HepG2 (cell line): ENCODE data around the gene MAP3K3. TPM values are rescaled to one million over a fixed set of nuclear protein-coding genes. Genes with fewer than 3 reads are reported as not detected.

Experiments used
- ATAC-seq: fragments of 200-7000 bp; cut with Tn5 transposase; 3 replicates; pipeline ENCODE4 v1.9.1; 2020; ENCODE audit warnings: mild to moderate bottlenecking, moderate library complexity
- BruUV-seq: library from RNA; stranded (reverse); fragments of 400-500 nt; replicated peaks from 2 replicates; lab custom pipeline; 2021; lab: Mats Ljungman, UMichigan
- CTCF ChIA-PET: fragments of 300-600 bp; formaldehyde crosslinking; extraction: SDS; loops from one replicate; lab custom pipeline; 2021; ENCODE audit warnings: low total read pairs, inconsistent platforms, low intra/inter-chr PET ratio; lab: Yijun Ruan, JAX
- POLR2A ChIA-PET: fragments of 350-600 bp; sonication (Branson Sonifier 250); formaldehyde crosslinking; loops from one replicate; lab custom pipeline; 2020; ENCODE audit warnings: antibody characterized with exemption, inconsistent platforms; lab: Yijun Ruan, JAX
- DNase-seq: peaks from one replicate; pipeline ENCODE4 v3.0.0-alpha.2; 2015; ENCODE audit warnings: low spot score
- FAIRE-seq: peaks from 3 replicates; lab custom pipeline; 2011; peaks lifted over from hg19 to GRCh38; lab: Jason Lieb, UNC
- H2AFZ ChIP-seq: one replicate; pipeline ENCODE4 v1.6.1; 2011; ENCODE audit warnings: low read length, inconsistent platforms
- H3K27ac ChIP-seq: fragments of 300-600 bp; 3 replicates; pipeline ENCODE4 v1.8.0; 2011; ENCODE audit warnings: mixed run types, mild to moderate bottlenecking, mixed read lengths, low read length, inconsistent platforms; ENCODE audit not compliant: insufficient read depth; ENCODE audit errors: extremely low read length
- H3K27me3 ChIP-seq, 2 experiments: fragments of 200-600 bp in 1 of 2; 2 replicates in 1 of 2; 3 replicates in 1 of 2; pipeline versions ENCODE4 v1.6.0 to v1.8.0; 2011; ENCODE audit warnings: low read length in 2 of 2, mild to moderate bottlenecking in 2 of 2, moderate library complexity in 2 of 2, inconsistent platforms in 1 of 2; ENCODE audit not compliant: insufficient read depth in 2 of 2, control insufficient read depth in 1 of 2
- H3K36me3 ChIP-seq, 2 experiments: fragments of 200-600 bp in 1 of 2; replicated peaks in 1 of 2; 2 replicates in 1 of 2; 3 replicates in 1 of 2; pipeline versions ENCODE4 v1.5.1 to v1.8.0; 2011; ENCODE audit warnings: low read length in 2 of 2, inconsistent platforms in 1 of 2; ENCODE audit not compliant: insufficient read depth in 2 of 2, control insufficient read depth in 1 of 2
- H3K4me1 ChIP-seq: 2 replicates; pipeline ENCODE4 v1.5.1; 2012; ENCODE audit warnings: low read length, inconsistent platforms; ENCODE audit not compliant: insufficient read depth
- H3K4me2 ChIP-seq: 2 replicates; pipeline ENCODE4 v1.6.0; 2011; ENCODE audit warnings: low read depth, low read length, inconsistent platforms
- H3K4me3 ChIP-seq, 3 experiments: fragments of 200-600 bp in 1 of 3; sonication (generic), shearing (Covaris generic) in 1 of 3; replicated peaks in 1 of 3; 2 replicates each; pipeline ENCODE4 v1.5.1; 2011 to 2016; ENCODE audit warnings: low read length in 3 of 3, inconsistent platforms in 2 of 3, low read depth in 2 of 3, mild to moderate bottlenecking in 2 of 3, control low read depth in 1 of 3, mixed read lengths in 1 of 3; ENCODE audit not compliant: insufficient read depth in 1 of 3
- H3K79me2 ChIP-seq: one replicate; pipeline ENCODE4 v1.6.1; 2011; ENCODE audit warnings: low read length, inconsistent platforms; ENCODE audit not compliant: insufficient read depth
- H3K9ac ChIP-seq: 2 replicates; pipeline ENCODE4 v1.6.0; 2011; ENCODE audit warnings: mild to moderate bottlenecking, low read depth, low read length, inconsistent platforms; ENCODE audit not compliant: insufficient read depth
- H3K9me3 ChIP-seq: 2 replicates; pipeline ENCODE4 v1.5.1; 2012; ENCODE audit warnings: mild to moderate bottlenecking, low read length
- H4K20me1 ChIP-seq: 2 replicates; pipeline ENCODE4 v1.6.0; 2011; ENCODE audit warnings: inconsistent platforms, mild to moderate bottlenecking, low read length, moderate library complexity; ENCODE audit not compliant: insufficient read depth
- ARHGAP35 ChIP-seq: sonication (generic); formaldehyde crosslinking; IDR thresholded peaks from 2 replicates; pipeline ENCODE4 v1.9.0; 2022; ENCODE audit warnings: mild to moderate bottlenecking, inconsistent platforms, moderate library complexity, missing genetic modification reagents, borderline replicate concordance
- CREBL2 ChIP-seq: sonication (generic); formaldehyde crosslinking; IDR thresholded peaks from 2 replicates; pipeline ENCODE4 v1.8.1; 2023; ENCODE audit warnings: missing genetic modification reagents, mild to moderate bottlenecking, borderline replicate concordance
- CSRNP1 ChIP-seq: sonication (generic); formaldehyde crosslinking; IDR thresholded peaks from 2 replicates; pipeline ENCODE4 v1.8.1; 2023; ENCODE audit warnings: mild to moderate bottlenecking, missing genetic modification reagents
- IRF1 ChIP-seq: sonication (generic); formaldehyde crosslinking; IDR thresholded peaks from 2 replicates; pipeline ENCODE4 v1.4.0; 2020; ENCODE audit warnings: low read depth, mild to moderate bottlenecking, missing genetic modification reagents
- IRX3 ChIP-seq: sonication (generic); formaldehyde crosslinking; IDR thresholded peaks from 2 replicates; pipeline ENCODE4 v1.8.1; 2023; ENCODE audit warnings: mild to moderate bottlenecking, low read depth, missing genetic modification reagents, borderline replicate concordance
- MEIS1 ChIP-seq: sonication (generic); formaldehyde crosslinking; IDR thresholded peaks from 2 replicates; pipeline ENCODE4 v1.9.0; 2021; ENCODE audit warnings: mild to moderate bottlenecking, missing genetic modification reagents, moderate library complexity, borderline replicate concordance
- NFKB2 ChIP-seq: sonication (generic); formaldehyde crosslinking; IDR thresholded peaks from 2 replicates; pipeline ENCODE4 v1.4.0; 2020; ENCODE audit warnings: missing genetic modification reagents, borderline replicate concordance
- RBFOX2 ChIP-seq: fragments of 200-400 bp; formaldehyde crosslinking; IDR thresholded peaks from 2 replicates; pipeline ENCODE4 v1.6.1; 2017; ENCODE audit warnings: low read depth, mild to moderate bottlenecking, low read length
- TBX2 ChIP-seq: sonication (generic); formaldehyde crosslinking; IDR thresholded peaks from 2 replicates; pipeline ENCODE4 v1.5.0; 2020; ENCODE audit warnings: missing genetic modification reagents, mild to moderate bottlenecking, borderline replicate concordance
- ZIK1 ChIP-seq: sonication (generic); formaldehyde crosslinking; IDR thresholded peaks from 2 replicates; pipeline ENCODE4 v1.5.0; 2020; ENCODE audit warnings: mild to moderate bottlenecking, low read depth, missing genetic modification reagents, borderline replicate concordance
- ZNF207 ChIP-seq: fragments of 450-650 bp; IDR thresholded peaks from 2 replicates; pipeline ENCODE4 v1.6.1; 2016; ENCODE audit warnings: antibody characterized with exemption, borderline replicate concordance
- ZNF251 ChIP-seq: sonication (generic); formaldehyde crosslinking; IDR thresholded peaks from 2 replicates; pipeline ENCODE4 v1.9.0; 2021; ENCODE audit warnings: mild to moderate bottlenecking, missing genetic modification reagents
- ZNF275 ChIP-seq: sonication (generic); formaldehyde crosslinking; IDR thresholded peaks from 2 replicates; pipeline ENCODE4 v1.8.0; 2022; ENCODE audit warnings: missing genetic modification reagents, mild to moderate bottlenecking, inconsistent platforms, borderline replicate concordance
- ZNF549 ChIP-seq: sonication (generic); formaldehyde crosslinking; IDR thresholded peaks from 2 replicates; pipeline ENCODE4 v1.5.0; 2020; ENCODE audit warnings: missing genetic modification reagents
- whole genome bisulfite sequencing: methylation state at CpG from one replicate; pipeline ENCODE4 v1.1.6; 2017; ENCODE audit warnings: low lambda C conversion rate; 5-methylcytosine and 5-hydroxymethylcytosine counted together
- in situ Hi-C: cut with HindIII; loops from 2 replicates; pipeline ENCODE4 v1.10.0; 2017; ENCODE audit warnings: low pct_unique_long_range_greater_than_20kb; ENCODE audit not compliant: extremely low pct_ligation_motif_present
- intact Hi-C: fragments of 100-400 bp; cut with micrococcal nuclease; formaldehyde crosslinking; loops from one replicate; pipeline ENCODE4 v1.10.0; 2022; ENCODE audit not compliant: unreplicated experiment
- polyA plus RNA-seq, 8 experiments: library from polyadenylated mRNA; depleted of rRNA in 3 of 8; stranded (reverse) in 7 of 8; unstranded in 1 of 8; fragments of >200 nt; fragmentation: Illumina TruSeq in 4 of 8; extraction: Trizol in 4 of 8; gene quantifications; 2 replicates each; pipeline versions ENCODE4 v1.2.1 to v1.2.3, GENCODE V29; 2011 to 2016; ENCODE audit warnings: low read depth in 4 of 8, missing spikeins in 1 of 8, mixed read lengths in 1 of 8; ENCODE audit not compliant: insufficient read depth in 1 of 8
- total RNA-seq, 5 experiments: library from RNA; depleted of rRNA; stranded (reverse); fragments of >200 nt; fragmentation: Illumina TruSeq; extraction: Trizol; gene quantifications; 2 replicates each; pipeline ENCODE4 v1.2.3, GENCODE V29; 2016; ENCODE audit warnings: low read depth in 1 of 5

The MAP3K3 gene
- total and polyA plus RNA-seq, 2 of the 13 experiments (the other 11 are each of a cell fraction or from before 2014, with no cell fraction given): 17.7 to 21.8 TPM

- H2AFZ ChIP-seq: no peak overlapping the region
- DNase-seq: no peak
- no peak for ATAC-seq
- TF ChIP-seq MEIS1 (CRISPR knock-in tag) (no peak), IRF1 (CRISPR knock-in tag) (no peak), ZIK1 (CRISPR knock-in tag) (no peak), ZNF275 (CRISPR knock-in tag) (no peak), TBX2 (CRISPR knock-in tag) (no peak), RBFOX2 (no peak), ARHGAP35 (CRISPR knock-in tag) (no peak), ZNF251 (CRISPR knock-in tag) (no peak), CREBL2 (CRISPR knock-in tag) (no peak), NFKB2 (CRISPR knock-in tag) (no peak), IRX3 (CRISPR knock-in tag) (no peak), CSRNP1 (CRISPR knock-in tag) (no peak), ZNF549 (CRISPR knock-in tag) (no peak), ZNF207 (no peak)
- H3K4me2 ChIP-seq: no peak overlapping the region
- intact Hi-C loops: no loop called here
- H3K27me3 ChIP-seq: no peaks in the 10 kb centered on the region
- ChIA-PET CTCF (no interaction called here), POLR2A (no interaction called here)
- H3K36me3 ChIP-seq: peaks cover 1 to 4% of the 10 kb centered on the region in 2 experiments; a peak in 2 of 5 replicates
- peaks cover 18% of the 10 kb centered on the region for H3K4me1 ChIP-seq
- no peak overlapping the region for H3K4me3 ChIP-seq
- H3K9me3 ChIP-seq: no peaks in the 10 kb centered on the region
- no peak overlapping the region for H3K9ac ChIP-seq
- H4K20me1 ChIP-seq: no peaks in the 10 kb centered on the region
- WGBS: 91% methylated on average over 19 of the region's 19 CpGs
- H3K79me2 ChIP-seq: no peaks in the 10 kb centered on the region
- BruUV-seq: no TSS peak
- no peak for FAIRE-seq
- no peak overlapping the region for H3K27ac ChIP-seq
- in situ Hi-C loops: no loop called here
Measured at GRCh38 chr17:63701868-63702720, 79.9 kb downstream of the MAP3K3 start.
